Esophagus muscularis mucosa (tissue), 4 donors: Measurements from ENCODE around the gene SYN1.

Experiments
- CTCF ChIP-seq, 3 experiments: fragments of 200-600 bp in 2 of 3; fragments of 450-650 bp in 1 of 3; sonication (generic) in 2 of 3; IDR thresholded peaks; one replicate each; pipeline ENCODE4 v1.5.1; 2017 to 2019; ENCODE audit warnings: antibody characterized with exemption in 3 of 3, mild to moderate bottlenecking in 2 of 3, moderate library complexity in 1 of 3
- EP300 ChIP-seq: sonication (generic); formaldehyde crosslinking; IDR thresholded peaks from one replicate; pipeline ENCODE4 v1.6.1; 2017; ENCODE audit warnings: antibody characterized with exemption
- POLR2AphosphoS5 ChIP-seq, 2 donors: sonication (generic); formaldehyde crosslinking; IDR thresholded peaks; one replicate each; pipeline ENCODE4 v1.6.1; 2017; ENCODE audit warnings: antibody characterized with exemption in 2 of 2

- TF ChIP-seq EP300 (no peak), CTCF (IDR thresholded peaks at IDR 0.05) (no peak), POLR2AphosphoS5 (IDR thresholded peaks at IDR 0.05) (no peak)
Measured at GRCh38 chrX:47611489-47611888, 8.2 kb downstream of the SYN1 start.
